Tibial artery (tissue), 4 donors: ENCODE data around the gene SLC9A9.

ENCODE experiments used
- DNase-seq, 2 donors: peaks; one replicate each; pipeline ENCODE4 v3.0.0-alpha.2; 2019
- H3K27ac ChIP-seq, 2 donors: fragments of 200-600 bp; sonication (generic) in 1 of 2; 1 replicate in 1 of 2; 2 replicates in 1 of 2; pipeline ENCODE4 v1.5.1; 2018 to 2019; ENCODE audit warnings: mild to moderate bottlenecking in 1 of 2
- H3K27me3 ChIP-seq, 2 donors: fragments of 200-600 bp; sonication (generic) in 1 of 2; one replicate each; pipeline versions ENCODE4 v1.5.1 to v1.6.0; 2016 to 2019
- H3K36me3 ChIP-seq, 3 donors: fragments of 200-600 bp; sonication (generic) in 2 of 3; one replicate each; pipeline ENCODE4 v1.5.1; 2016 to 2019; ENCODE audit warnings: mild to moderate bottlenecking in 2 of 3
- H3K4me1 ChIP-seq, 4 donors: fragments of 200-600 bp; sonication (generic) in 2 of 4; 1 replicate in 3 of 4; 2 replicates in 1 of 4; pipeline ENCODE4 v1.5.1; 2016 to 2019
- H3K4me3 ChIP-seq, 2 donors: fragments of 200-600 bp; sonication (generic) in 1 of 2; 1 replicate in 1 of 2; 2 replicates in 1 of 2; pipeline ENCODE4 v1.5.1; 2018 to 2019; ENCODE audit warnings: mild to moderate bottlenecking in 2 of 2
- H3K9me3 ChIP-seq, 3 donors: fragments of 200-600 bp; sonication (generic) in 1 of 3; one replicate each; pipeline ENCODE4 v1.5.1; 2016 to 2019
- CTCF ChIP-seq, 2 experiments: fragments of 200-600 bp in 1 of 2; fragments of 450-650 bp in 1 of 2; IDR thresholded peaks; one replicate each; pipeline ENCODE4 v1.5.1; 2017 to 2019; ENCODE audit warnings: antibody characterized with exemption in 2 of 2, mild to moderate bottlenecking in 1 of 2, moderate library complexity in 1 of 2
- intact Hi-C: fragments of 100-400 bp; cut with DNase I; formaldehyde crosslinking; loops from one replicate; pipeline ENCODE4 v1.15.0; 2023; ENCODE audit warnings: low total_unique reads

SLC9A9 gene

DNA sequence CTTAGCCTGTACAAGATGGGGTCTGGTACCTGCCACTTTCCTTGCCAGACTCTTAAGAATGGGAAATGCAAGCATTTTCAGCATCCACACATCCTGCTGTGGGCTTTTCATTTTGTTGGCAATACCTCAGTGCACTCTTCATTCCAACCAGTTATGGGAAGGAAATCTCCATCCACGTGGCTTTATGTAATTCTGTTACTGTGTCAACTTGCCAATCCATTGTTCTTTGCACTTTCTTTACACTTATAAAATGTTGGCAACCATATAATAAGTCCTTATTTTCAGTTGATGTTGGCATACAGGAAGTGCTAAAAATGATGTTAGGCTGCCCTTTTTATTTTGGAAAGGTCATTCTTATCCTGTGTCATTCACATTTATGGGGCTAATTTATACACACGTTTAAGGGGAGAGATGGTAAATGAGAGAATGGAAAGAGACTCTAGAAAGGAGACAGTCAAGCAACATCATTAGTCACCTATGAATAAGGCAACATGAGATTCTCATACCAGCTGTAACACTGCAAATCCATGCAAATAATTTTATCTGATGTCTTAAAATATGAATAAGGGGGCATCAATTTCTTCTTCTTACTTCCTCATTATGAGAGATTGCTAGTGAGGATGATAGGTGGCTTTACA lies 490.0 kb downstream of the SLC9A9 start:
- no peak for DNase-seq
- no peak overlapping the region for H3K4me3 ChIP-seq
- no peaks in the 10 kb centered on the region for H3K4me1 ChIP-seq
- peaks cover 0 to 7% (median 0%) of the 10 kb centered on the region in 3 donors for H3K36me3 ChIP-seq
- no peak overlapping the region for H3K27ac ChIP-seq
- no peak for TF ChIP-seq CTCF (IDR thresholded peaks at IDR 0.05)
- H3K27me3 ChIP-seq, result no peaks in the 10 kb centered on the region
- intact Hi-C loops, result no loop called here
- H3K9me3 ChIP-seq, result no peaks in the 10 kb centered on the region

DNA sequence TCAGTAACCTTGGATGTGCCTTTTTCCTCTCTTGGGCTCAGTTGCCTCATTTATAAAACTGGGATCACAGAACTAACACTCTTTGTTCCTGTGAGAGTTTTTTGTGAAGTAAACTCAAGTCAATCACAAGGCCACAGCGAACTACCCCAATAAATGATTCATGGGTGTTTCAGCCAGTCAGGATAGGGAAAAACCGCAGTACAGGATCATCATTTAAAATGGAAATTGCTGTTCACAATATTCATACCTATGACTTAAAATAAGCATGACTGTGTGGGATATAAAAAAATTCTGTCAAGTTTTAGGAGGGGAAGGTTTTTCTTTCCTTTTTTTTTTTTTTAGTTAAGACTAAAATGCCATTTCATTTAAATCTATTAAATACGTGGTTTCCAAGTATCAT lies 490.6 kb downstream of the SLC9A9 start:
- H3K9me3 ChIP-seq, result no peaks in the 10 kb centered on the region
- H3K4me3 ChIP-seq, result no peak overlapping the region
- no peak overlapping the region for H3K27ac ChIP-seq
- intact Hi-C loops, result no loop called here
- TF ChIP-seq CTCF (IDR thresholded peaks at IDR 0.05), result no peak
- no peak for DNase-seq
- H3K27me3 ChIP-seq, result no peaks in the 10 kb centered on the region
- H3K36me3 ChIP-seq, result peaks cover 0 to 7% (median 0%) of the 10 kb centered on the region in 3 donors
- no peaks in the 10 kb centered on the region for H3K4me1 ChIP-seq

- Histone ChIP-seq H3K27me3 (no peaks in the 10 kb centered on the region), H3K4me3 (no peak overlapping the region), H3K4me1 (no peaks in the 10 kb centered on the region), H3K27ac (no peak overlapping the region), H3K9me3 (no peaks in the 10 kb centered on the region), H3K36me3 (peaks cover 0 to 7% (median 0%) of the 10 kb centered on the region in 3 donors)
- no peak for DNase-seq
- TF ChIP-seq CTCF (IDR thresholded peaks at IDR 0.05), result no peak
- intact Hi-C loops, result no loop called here
These were observed 491.4 kb downstream of the SLC9A9 start for GRCh38 chr3:143356839-143357238.

DNA sequence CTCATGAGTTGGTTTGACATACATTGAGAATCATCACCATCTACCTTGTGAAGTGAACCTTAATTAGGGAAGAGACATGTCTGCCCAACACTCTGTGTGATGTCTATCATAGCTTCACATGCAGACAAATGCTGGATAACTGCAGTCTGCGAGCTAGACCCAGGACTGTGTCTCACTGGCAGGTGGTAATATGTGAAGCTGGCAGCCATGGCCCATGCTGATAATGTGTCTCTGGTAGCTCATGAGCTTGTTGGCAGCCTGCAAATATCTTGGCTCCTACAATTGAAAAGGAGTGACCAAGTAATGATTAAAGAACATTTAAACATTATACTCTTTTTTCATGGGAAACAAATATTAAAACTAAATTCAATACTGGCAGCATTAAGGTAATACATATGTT lies 493.9 kb downstream of the SLC9A9 start:
- no peak for TF ChIP-seq CTCF (IDR thresholded peaks at IDR 0.05)

DNA sequence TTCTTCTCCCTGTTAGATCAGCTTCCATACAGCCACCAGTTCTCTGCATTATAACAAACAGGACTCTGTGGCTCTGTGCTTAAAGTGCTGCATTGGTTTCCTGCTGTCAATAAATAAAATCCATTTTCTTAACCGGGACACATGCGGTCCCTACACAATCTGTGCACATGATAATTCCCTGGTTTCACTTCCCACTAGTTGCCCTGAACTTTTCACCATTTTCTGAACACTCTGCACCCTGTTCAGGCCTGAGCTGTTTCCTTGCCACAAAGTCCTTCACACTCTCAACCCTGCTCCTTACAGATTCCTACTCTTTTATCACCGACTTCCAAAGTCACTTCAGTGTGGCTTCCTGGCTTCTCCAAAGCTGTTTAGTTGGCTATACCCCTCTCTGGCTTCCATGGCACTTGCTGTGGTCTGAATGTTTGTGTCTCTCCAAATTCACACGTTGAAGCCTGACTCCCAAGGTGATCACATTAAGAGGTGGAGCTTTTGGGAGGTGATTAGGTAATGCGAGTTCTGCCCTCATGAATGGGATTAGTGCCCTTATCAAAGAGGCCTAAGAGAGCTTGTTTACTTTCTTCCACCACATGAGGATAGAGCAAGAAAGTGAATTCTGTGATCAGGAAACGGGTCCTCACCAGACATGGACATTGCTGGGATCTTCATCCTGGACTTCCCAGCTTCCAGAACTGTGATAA lies 495.3 kb downstream of the SLC9A9 start:
- Histone ChIP-seq H3K4me3 (no peak overlapping the region), H3K27me3 (no peaks in the 10 kb centered on the region), H3K36me3 (no peaks in the 10 kb centered on the region), H3K4me1 (no peaks in the 10 kb centered on the region), H3K27ac (no peak overlapping the region), H3K9me3 (no peaks in the 10 kb centered on the region)
- no peak for DNase-seq
- intact Hi-C loops, result no loop called here
- TF ChIP-seq CTCF (IDR thresholded peaks at IDR 0.05), result no peak

More for the DNA sequence above, 493.9 kb downstream of the SLC9A9 start:
- no peaks in the 10 kb centered on the region for H3K27me3 ChIP-seq
- DNase-seq, result no peak
- intact Hi-C loops, result no loop called here
- H3K4me1 ChIP-seq, result no peaks in the 10 kb centered on the region
- no peaks in the 10 kb centered on the region for H3K36me3 ChIP-seq
- H3K27ac ChIP-seq, result no peak overlapping the region
- H3K4me3 ChIP-seq, result no peak overlapping the region
- H3K9me3 ChIP-seq, result no peaks in the 10 kb centered on the region
